ENCODE measurements around the gene ZNF888.
A peak's percentile ranks its signal among the peaks of the same experiment; 100 is the strongest.
"Not testable (repeated sequence)": the region's sequence is repeated elsewhere in the genome, so short reads cannot be mapped to it uniquely, and the experiment has no call there.

Gene ZNF888

GRCh38 chr19:52943884-52944643 is 20.8 kb upstream of the ZNF888 start:
- H3K4me3 ChIP-seq (ENCODE audit: low read depth, low read length), result no peak overlapping the region
- TF ChIP-seq, protein P1, sequence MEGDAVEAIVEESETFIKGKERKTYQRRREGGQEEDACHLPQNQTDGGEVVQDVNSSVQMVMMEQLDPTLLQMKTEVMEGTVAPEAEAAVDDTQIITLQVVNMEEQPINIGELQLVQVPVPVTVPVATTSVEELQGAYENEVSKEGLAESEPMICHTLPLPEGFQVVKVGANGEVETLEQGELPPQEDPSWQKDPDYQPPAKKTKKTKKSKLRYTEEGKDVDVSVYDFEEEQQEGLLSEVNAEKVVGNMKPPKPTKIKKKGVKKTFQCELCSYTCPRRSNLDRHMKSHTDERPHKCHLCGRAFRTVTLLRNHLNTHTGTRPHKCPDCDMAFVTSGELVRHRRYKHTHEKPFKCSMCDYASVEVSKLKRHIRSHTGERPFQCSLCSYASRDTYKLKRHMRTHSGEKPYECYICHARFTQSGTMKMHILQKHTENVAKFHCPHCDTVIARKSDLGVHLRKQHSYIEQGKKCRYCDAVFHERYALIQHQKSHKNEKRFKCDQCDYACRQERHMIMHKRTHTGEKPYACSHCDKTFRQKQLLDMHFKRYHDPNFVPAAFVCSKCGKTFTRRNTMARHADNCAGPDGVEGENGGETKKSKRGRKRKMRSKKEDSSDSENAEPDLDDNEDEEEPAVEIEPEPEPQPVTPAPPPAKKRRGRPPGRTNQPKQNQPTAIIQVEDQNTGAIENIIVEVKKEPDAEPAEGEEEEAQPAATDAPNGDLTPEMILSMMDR (IDR thresholded peaks at IDR 0.05; ENCODE audit: low read depth, low read length), result no peak

GRCh38 chr19:52943134-52943883 is 20.1 kb upstream of the ZNF888 start:
- TF ChIP-seq, protein P1 (IDR thresholded peaks at IDR 0.05; ENCODE audit: low read depth, low read length), result no peak
- peak overlapping the region; percentile 93 for H3K4me3 ChIP-seq (ENCODE audit: low read depth, low read length)

- TF ChIP-seq, protein P1 (IDR thresholded peaks at IDR 0.05; ENCODE audit: low read depth, low read length), result no peak
- peak overlapping the region; percentile 93 for H3K4me3 ChIP-seq (ENCODE audit: low read depth, low read length)
Observed at GRCh38 chr19:52942386-52943133, 19.3 kb upstream of the ZNF888 start.

DNA sequence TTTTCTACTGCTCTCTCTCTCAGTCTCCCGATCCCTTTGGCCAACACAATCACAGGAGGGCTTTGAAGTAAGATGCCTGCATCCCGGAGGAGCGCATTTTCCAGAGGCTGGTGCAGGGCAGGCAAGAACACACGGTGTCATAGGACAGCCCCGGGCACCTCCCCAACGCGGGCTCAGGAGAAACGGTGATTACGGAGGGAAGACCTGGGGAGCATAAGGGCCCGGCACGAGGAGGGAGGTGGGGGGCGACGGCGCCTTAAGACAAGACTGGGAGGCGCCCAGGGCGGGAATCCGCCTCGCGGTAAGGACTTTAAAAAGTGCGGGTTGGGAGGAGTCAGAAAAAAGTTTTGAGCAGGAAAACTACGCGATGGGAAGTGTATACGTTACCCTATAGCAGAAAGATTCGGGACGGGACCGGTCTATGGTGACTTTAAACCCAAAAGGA is 18.7 kb upstream of the ZNF888 start:
- peak overlapping the region; percentile 93 for H3K4me3 ChIP-seq (ENCODE audit: low read depth, low read length)
- TF ChIP-seq, protein P1 (IDR thresholded peaks at IDR 0.05; ENCODE audit: low read depth, low read length), result no peak

- peak overlapping the region; percentile 93 for H3K4me3 ChIP-seq (ENCODE audit: low read depth, low read length)
Observed at GRCh38 chr19:52941523-52941922, 18.3 kb upstream of the ZNF888 start.

GRCh38 chr19:52940905-52941304 is 17.7 kb upstream of the ZNF888 start:
- not testable (repeated sequence) for H3K4me3 ChIP-seq (ENCODE audit: low read depth, low read length)

DNA sequence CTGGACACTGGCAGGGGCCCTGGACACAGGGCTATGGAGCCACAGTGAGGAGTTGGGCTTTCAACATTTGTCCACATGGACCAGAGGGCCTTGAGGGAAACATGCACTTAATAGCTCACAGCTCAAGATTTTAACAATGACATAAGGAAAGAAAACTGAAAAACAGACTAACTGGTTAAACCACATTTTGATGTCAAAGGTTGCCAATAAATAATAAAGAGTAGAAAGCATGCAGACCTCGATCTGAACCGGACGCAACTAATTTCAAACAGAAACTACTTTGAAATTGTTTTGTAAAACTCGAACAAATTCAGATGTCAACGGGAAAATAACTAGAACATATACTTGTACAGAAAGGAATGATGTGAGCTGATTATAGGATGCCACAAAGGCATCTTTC is 15.5 kb upstream of the ZNF888 start:
- H3K4me3 ChIP-seq (ENCODE audit: low read depth, low read length), result no peak overlapping the region
- TF ChIP-seq, protein P1 (IDR thresholded peaks at IDR 0.05; ENCODE audit: low read depth, low read length), result no peak

- H3K4me3 ChIP-seq (ENCODE audit: low read depth, low read length), result no peak overlapping the region
- TF ChIP-seq, protein P1 (IDR thresholded peaks at IDR 0.05; ENCODE audit: low read depth, low read length), result no peak
Observed at GRCh38 chr19:52936954-52937325, 13.7 kb upstream of the ZNF888 start.
